HG03378 (cell line): ENCODE data around the gene UNKL.

Experiments
- ATAC-seq: cut with Tn5 transposase; IDR thresholded peaks from one replicate; pipeline ENCODE4 v1.9.1; 2021; ENCODE audit warnings: mild to moderate bottlenecking, moderate library complexity; ENCODE audit not compliant: unreplicated experiment

UNKL gene

DNA sequence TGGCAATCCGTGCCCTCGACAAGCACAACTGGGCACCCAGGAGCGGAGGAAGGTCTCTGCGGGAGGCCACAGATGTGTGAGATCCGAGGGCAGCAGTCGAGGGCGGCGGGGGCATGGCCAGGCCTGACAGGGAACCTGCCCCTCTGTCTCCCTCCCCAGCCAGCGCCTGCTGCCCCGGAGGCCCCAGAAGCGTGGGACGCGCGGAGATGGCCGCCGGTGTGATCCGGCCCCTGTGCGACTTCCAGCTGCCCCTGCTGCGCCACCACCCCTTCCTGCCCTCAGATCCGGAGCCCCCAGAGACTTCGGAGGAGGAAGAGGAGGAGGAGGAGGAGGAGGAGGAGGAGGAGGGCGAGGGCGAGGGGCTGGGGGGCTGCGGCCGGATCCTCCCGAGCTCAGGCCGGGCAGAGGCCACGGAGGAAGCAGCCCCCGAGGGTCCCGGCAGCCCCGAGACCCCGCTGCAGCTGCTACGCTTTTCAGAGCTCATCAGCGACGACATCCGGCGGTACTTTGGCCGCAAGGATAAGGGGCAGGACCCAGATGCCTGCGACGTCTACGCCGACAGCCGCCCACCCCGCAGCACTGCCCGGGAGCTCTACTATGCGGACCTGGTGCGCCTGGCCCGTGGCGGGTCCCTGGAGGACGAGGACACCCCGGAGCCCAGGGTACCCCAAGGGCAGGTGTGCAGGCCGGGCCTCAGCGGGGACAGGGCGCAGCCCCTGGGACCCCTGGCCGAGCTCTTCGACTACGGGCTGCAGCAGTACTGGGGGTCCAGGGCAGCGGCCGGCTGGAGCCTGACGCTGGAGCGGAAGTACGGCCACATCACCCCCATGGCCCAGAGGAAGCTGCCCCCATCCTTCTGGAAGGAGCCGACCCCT is 18.1 kb upstream of the UNKL start:
- no peak for ATAC-seq

DNA sequence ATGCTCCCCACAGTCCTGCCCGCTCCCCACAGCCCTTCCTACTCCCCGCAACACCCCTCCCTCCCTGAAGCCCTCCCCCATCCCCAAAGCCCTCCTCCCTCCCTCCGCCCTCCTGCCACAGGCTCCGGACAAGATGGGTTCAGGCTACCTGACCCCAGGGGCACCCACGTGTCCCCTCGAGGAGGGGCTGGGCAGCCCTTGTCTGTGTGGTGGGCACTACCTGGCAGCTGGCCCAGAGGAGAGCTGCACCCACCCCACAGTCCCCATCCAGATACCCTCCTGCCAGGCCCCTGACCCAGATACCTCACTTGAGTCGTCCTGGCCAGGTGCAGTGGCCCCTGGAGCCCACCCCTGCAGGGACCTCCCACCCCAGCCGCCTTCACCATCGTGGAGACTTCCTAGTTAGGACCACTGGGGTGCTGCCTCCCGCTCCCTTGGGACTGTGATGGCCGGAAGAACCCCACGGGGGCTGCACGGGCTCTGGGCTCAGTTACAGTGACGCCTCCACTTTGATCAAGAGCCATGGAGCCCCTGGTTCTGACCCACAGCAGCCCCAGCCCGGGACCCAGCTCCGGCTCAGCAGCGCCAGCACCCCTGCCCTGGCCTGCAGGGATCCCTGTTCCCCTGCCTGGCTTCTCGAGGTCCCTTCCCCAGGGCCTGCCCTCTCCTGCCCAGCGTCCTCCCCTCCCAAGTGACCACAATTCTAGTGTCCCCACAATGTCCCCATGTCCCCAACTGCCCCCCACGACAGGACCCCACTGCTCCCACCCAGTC is 17.2 kb upstream of the UNKL start:
- ATAC-seq = no peak

DNA sequence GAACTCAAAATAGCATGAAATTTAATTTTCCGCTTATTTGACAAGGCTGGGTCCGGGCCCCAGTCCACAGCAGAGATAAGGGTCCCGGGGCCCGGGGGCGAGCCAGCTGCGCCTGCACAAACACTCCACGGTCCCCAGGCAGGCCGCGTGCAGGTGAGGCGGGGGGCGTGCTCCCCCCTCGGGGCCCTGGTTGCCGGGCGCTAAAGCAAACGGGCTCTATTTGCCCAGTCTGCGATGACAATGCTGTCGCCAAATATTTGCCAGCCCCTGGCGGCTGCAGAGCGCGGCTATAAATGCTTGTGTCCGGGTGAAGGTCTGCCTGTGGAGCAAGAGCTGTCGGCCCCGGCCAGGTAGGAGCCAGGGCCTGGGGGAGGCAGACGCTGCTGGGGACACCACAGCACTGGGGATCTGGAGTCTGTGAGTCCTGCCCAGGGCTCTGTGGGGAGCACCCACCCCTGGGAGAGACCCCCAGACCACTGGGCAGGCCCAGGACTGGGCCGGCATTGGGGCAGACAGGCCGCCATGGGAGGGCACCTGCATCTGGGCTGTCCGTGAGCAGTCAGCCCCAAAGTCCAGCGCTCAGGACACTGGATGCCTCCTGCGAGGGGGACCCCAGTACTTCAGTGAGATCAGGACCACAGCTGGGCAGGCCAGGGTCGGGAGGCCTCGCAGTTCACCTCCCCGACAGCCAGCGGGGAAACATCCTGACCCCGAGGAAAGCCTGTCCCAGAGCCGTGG is 16.4 kb upstream of the UNKL start, which contains the start of gene PERCC1:
TSS of gene PERCC1 (plus strand) at position 320 of the 738 bp plus-strand sequence. CDS start 1,516 bp downstream, outside the sequence.
- ATAC-seq = no peak

DNA sequence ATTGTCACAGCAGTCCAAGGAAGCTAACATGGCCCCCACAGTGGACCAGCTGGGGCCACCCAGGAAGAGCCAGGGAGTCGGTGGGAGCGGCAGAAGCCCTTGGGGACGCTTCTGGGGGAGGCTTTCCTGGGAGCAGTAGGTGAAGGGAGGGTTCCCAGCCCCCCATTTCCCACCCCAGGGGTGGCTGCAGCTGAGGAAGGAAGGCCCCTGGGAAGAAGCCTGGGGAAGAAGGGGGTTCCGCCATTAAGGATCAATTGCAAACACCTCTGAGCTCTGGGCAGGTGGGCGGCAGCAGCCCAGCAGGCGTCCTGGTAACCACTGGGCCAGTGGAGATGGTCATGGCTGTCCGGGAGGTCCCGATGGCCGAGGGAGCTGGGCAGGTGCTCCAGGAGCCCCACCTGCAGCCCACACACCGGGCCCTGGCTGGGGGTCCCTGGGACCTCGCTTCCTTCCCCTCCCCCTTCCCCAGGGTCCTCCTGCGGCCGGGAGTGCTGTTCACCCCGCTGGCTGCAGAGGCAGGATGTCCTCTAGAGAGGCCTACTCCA is 15.8 kb upstream of the UNKL start:
- no peak for ATAC-seq

DNA sequence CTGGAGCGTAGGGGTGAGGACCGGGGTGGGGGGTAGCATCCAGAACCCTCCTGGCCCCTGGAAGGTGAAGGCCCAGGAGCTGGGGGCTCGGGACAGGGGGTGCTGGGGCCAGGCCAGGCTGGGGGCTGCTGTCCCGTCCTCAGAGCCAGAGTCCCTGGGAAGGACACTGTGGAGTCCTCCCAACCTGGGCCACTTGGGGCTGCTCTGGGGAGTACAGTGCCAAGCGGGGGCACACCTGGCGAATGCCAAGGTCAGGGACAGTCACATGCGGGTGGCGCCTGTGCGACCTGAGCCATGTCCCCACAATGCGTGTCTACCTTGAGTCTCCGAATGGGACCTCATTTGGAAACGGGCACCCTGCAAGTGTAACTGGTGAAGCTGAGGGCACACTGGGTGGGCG is 15.1 kb upstream of the UNKL start:
- no peak for ATAC-seq

DNA sequence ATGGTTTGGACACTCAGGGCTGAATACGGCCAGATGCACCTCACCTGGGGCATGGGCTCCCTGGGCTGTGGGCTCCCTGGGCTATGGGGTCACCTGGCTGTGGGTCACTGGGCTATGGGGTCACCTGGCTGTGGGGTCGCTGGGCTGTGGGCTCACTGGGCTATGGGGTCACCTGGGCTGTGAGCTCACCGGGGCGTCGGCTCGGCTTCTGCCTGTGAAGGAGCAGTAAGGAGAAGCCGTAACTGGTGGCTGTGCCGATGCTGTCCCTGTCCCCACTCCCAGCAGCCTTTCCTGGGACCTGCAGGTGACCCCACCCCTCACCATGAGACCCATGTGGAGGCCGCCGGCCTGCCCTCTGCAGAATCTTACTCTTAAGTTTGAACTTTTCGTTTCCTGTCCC is 14.5 kb upstream of the UNKL start:
- ATAC-seq = no peak

DNA sequence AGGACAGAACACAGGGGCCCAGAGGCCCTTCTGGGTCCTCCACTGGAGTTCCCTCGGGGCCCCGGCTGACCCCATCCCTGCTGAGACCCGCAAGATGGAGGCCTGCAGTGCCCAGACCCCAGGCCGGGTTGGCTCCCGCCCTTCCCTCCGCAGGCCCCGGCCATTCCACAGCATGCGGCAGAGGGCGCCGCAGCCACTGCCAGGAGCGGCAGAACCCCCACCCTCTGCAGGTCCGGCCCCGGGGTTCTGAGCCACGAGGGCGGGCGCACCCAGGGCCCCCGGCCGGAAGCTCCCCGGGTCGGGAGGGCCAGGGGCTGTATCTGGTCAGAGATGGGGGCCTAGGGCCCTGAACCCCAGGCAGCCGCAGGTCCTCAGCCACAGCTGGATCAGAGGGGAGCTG is 14.0 kb upstream of the UNKL start:
- no peak for ATAC-seq

DNA sequence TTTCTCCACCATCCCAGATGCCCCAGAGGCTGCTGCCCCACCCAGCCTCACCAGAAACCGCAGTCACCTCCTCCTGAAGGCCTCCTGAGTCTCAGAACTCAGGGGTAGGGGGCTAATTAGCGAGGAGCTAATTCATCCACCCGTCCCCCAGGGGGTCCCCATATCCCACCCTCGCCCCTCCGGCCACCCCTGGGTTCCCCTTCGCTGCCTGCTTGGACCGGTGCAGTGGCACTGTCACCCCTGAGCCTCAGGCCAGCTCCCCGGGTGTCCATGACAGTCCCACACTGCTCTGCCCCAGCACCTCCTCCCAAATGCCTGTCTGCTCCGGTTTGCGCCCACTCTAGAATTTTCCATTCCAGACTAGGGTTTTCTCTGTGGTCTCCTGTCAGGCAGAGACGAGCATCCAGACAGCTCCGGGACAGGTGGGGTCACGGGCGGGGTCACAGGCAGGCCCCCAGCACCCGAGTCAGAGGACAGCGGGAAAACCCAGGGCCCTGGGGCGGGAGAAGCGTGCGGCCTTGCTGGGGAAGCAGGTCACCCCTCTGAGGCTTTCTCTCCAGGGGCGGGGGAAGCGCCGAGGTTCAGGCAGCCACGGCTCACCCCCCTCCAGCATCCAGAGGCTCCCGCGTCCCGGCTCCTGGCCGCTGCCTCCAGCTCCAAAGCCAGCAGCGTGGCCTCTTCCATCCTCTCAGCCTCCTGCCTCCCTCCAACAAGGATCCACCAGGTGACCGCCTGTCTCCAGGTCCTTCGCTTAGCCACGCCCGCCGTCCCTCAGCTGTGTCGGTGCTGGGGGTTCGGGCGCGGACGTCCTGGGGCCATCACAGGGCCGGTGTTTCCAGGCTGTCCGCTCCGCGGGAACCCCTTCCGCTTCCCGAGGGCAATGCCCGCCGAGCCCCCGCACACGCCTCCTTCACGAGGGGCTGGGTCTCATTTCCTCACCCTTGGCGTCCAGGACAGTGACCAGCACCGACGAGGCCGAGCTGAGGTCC is 13.3 kb upstream of the UNKL start:
- ATAC-seq = no peak

DNA sequence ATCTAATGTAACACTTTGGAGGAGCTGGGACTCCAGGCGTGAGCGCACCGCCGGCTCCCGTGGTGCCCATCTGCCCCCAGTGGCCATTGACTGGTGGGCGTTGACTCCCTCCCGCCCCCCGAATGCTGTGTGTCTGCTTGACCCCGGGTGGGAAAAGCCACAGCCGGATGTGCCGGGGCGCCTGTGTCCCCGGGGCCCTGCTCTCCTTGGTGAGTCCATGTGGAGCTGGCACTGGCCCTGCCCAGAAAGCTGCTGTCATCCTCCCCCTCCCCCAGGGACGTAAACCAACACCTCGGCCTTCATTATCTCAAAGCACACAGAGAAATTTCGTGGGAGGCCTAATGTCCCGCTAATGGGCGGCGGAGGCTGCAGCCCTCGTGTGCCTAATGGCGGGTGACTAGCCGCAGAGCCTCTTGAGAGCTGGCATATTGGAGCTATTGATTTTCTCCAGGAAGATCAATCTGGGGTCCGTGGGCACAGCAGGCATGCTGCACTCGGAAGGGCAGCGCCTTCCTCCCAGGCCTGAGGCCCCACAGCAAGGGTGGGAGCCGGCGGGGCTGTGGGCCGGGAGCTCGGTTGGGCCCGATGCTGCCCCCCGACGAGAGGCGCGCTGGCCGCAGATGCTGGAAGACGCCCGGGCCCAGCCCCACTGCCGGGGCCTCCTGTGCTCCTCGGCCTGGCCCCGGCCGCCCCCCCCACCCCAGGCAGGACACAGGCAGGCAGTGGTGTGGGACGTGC is 12.4 kb upstream of the UNKL start:
- no peak for ATAC-seq

DNA sequence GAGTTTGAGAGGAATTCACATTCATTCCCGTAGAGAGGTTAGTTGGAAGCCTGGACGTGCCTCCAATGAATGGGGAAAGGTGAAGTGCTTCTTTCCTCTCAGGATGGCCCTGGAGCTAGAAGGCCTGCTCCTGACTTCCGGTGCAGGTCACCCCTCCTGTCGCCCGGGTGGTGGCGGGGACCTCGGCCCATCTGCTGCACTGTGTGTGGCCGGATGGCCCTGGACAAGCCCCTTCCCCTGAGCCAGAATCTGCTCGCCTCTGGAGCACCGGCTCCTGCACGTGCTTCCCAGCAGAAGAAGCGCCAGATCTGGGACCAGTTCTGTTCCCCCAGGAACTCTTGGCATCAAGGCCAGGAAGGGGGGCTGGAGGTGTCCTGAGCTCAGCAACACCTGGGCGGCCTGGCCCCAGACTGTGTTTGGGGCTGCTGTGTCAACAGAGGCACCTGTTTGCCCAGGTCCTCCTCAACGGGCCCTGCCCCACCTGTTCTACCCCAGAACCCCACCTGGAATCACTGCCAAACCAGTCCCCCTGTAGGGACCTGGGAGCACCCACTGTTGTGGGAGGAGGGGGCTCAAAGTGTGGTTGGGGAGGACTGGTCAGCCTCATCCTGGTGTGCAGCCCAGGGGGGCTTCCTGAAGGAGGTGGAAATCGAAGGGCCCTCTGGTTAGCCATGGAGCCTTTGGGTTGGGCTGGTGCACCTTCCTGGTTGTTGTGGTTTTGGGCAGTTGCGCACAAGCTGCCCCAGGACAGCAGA is 11.3 kb upstream of the UNKL start:
- no peak for ATAC-seq

DNA sequence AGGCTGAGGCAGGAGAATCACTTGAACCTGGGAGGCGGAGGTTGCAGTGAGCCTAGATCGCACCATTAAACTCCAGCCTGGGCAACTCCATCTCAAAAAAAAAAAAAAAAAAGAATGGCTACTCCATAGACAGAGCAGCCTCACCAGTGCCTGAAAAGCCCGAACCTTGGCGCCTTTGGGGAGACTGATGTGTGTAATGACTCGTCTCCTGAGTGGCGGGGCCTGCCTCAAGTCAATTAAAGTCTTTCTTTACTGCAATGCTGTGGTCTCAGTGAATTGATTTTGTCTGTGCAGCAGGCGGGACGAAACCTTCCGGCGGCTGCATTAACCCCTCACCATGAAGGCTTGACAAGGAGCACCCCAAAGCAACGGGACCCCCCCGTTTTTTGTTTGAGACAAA is 9.5 kb upstream of the UNKL start:
- no peak for ATAC-seq

DNA sequence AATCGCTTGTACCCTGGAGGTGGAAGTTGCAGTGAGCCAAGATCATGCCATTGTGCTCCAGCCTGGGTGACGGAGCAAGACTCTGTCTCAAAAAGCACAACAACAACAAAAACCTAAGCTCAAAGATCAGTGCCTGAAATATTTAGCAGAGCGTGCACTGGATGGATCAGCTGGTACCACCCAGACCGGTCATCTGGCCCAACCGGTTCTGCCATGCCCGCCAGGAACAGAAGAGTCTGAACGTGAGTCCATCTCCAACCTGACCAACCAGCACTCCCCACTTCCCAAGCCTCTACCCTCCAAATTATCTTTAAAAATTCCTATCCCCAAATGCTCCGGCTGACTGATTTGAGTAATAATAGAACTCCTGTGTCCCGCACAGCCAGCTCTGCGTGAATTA is 7.6 kb upstream of the UNKL start:
- no peak for ATAC-seq

DNA sequence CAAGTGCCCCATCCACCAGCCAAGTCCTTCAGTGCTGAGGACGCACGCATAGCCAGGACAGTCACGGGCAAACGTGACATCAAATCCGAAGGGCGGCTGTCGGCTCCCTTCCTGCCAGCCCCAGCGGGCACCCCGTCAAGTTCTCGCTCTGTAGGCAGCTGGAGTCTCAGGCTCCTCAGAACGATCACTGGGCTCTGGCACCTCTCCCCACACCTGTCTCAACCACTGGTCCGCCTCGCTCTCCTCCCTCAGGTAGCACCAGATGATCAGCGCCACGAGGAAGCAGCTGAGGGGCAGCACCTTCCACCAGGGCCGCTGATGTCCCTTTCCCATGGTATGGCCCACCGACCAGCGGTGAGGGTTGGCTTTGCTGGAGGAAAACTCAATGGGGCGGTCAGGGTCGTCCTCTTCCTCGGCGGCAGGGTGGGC is 5.6 kb upstream of the UNKL start:
- peak; percentile 13 for ATAC-seq

DNA sequence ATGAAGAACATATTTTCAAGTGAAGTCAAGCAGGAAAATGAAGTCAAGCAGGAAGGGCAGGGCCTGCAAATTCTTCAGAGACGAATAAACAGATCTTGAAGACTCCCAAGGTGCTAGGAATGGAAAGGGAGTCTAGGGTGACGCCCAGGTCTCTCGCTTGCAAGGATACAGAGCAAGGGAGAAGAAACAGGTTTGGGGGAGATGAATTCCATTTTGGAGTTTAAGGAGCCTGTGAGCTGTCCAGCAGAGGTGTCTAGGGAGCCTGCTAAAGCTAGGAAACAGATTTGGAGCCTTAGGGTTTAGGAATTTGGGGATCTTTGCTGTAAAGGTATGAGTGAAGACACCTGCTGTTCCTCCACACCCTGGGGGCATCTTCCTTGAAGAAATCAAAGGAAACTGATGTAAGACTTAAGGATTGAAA is 2.0 kb upstream of the UNKL start:
- ATAC-seq = no peak

DNA sequence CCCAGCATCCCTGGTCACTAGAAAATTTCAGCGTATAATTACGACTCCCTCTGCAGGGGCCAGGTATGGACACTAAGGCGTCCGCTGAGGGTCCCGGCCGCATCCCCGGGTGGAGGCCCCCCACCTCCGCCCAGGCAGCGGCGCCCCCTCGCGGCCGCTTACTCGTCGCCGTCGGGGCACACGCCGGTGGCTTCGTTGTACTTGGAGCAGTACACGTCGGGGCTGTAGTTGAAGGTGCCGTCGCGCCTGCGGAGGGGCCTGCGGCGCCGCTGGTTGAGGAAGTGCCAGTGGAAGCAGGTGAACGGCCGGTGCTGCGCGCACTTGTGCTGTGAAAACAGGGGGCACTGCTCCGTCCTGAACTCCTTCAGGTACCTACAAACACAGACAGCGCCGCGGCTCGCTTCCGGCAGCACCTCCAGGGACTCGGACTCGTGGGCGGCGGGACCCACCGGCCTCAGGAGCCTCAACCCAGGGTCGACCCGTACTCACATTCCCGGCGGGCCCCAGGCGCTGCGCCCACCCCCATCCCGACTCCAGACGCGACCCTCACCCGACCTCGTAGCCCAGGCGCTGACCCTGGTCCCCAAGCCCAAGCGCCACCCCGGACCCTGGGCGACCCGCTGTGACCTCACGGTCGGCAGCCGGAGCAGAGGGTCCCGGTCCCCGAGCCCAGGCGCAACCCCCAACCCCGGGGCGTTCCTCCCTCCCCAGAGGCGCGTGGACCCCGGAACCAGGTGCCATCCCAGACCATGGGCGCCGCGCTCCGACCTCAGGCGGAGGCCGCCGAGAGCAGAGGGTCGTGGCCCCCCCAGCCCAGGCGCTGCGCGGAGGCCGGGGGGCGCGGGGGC is 596 bp downstream of the UNKL start:
- ATAC-seq = no peak

DNA sequence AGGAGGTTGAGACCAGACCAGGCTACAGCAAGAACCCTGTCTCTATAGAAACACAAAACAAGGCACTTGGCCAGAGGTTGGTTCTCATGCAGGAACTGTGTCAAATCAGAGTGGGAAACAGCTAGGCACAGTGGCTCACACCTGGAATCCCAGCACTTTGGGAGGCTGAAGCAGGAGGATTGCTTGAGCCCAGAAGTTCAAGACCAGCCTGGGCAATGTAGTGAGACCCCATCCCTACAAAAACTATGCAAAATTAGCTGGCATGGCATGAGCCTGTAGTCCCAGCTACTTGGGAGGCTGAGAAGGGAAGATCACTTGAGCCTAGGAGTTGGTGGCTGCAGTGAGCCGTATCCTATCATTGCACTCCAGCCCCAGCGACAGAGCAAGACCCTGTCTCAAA is 1.7 kb downstream of the UNKL start:
- no peak for ATAC-seq

DNA sequence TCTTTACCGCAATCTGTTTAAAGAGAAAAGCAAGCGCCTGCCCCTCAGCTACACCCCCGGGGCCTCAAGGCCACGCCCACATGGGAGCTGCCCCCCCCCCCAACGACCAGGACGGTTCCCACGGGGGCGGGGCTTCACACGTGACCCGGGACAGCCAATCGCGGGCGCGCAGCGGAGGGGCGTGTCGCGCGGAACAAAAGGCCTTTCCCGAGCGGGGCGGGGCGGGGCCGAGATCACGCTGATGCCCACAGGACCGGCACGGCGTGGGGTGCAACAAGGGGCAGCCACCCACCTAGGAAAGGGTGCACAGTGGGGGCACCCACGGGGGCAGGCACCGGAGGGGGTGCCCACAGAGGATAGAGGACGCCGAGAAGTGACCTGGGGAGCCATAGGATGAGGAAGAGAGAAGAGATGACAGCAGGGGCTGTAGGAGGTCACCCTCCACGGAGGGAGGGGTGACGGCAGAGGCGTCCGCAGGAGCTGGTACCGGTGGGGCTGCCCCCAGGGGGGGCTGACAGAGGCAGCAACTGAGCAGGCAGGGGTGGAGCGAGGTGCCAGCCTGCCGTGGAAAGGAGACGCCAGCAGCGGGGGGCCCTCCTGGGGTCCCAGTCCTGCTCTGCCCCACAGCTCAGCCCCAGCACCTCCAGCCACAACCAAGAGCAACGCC is 6.2 kb downstream of the UNKL start:
- peak; percentile 61 for ATAC-seq
